ENCODE results near the gene GPR108. TPM values are rescaled to one million over a fixed set of nuclear protein-coding genes. Genes with fewer than 3 reads are reported as not detected.

GPR108 gene
- polyA plus RNA-seq, 1 of the 3 experiments (the other 2 are of a cell fraction): 54.2 TPM

- TF ChIP-seq FOXJ3 (CRISPR knock-in tag; IDR thresholded peaks at IDR 0.05) (no peak), RCOR1 (IDR thresholded peaks at IDR 0.05; ENCODE audit: low read length) (no peak), YY1 (IDR thresholded peaks at IDR 0.05; ENCODE audit: low read depth) (no peak), MEF2A (IDR thresholded peaks at IDR 0.05; ENCODE audit: borderline replicate concordance, low read depth) (no peak), FOSL2 (IDR thresholded peaks at IDR 0.05; ENCODE audit: borderline replicate concordance, low read depth) (no peak)
These were observed 37.7 kb upstream of the GPR108 start (continued) for GRCh38 chr19:6774821-6775707.

- no peak for DNase-seq
- Histone ChIP-seq H3K4me2 (no peak overlapping the region), H3K4me3 (ENCODE audit: low read depth in 2 of 2, low read length in 1 of 2) (no peak overlapping the region), H3K4me1 (ENCODE audit: control insufficient read depth in 1 of 2, insufficient read depth in 2 of 2, low read depth in 1 of 2, low read length in 1 of 2) (no peaks in the 10 kb centered on the region), H3F3A (replicated peaks; ENCODE audit: insufficient read depth) (peaks cover 1% of the 10 kb centered on the region), H3K27ac (ENCODE audit: low read depth in 2 of 2, low read length in 1 of 2) (no peak overlapping the region), H4K20me1 (ENCODE audit: insufficient read depth) (no peaks in the 10 kb centered on the region), H2AFZ (ENCODE audit: low read depth) (no peak overlapping the region), H3K9me3 (no peaks in the 10 kb centered on the region), H3K36me3 (replicated peaks in 1 of 2; ENCODE audit: control insufficient read depth in 1 of 2, insufficient read depth in 2 of 2, low read length in 1 of 2) (no peaks in the 10 kb centered on the region), H3K27me3 (ENCODE audit: insufficient read depth) (0 out of 2 replicates have a peak, but pooled peaks cover 6% of the 10 kb centered on the region), H3K9me2 (no peaks in the 10 kb centered on the region), H3K79me2 (ENCODE audit: insufficient read depth) (no peaks in the 10 kb centered on the region), H3K9ac (no peak overlapping the region)
- ChIA-PET POLR2A (no interaction called here), CTCF (interaction anchor here (0.9 to 1.6 kb wide), 2 partner anchors 12 to 90 kb away, joined by 3 to 4 read pairs; no protein-coding TSS in a partner anchor)
- no peak for TF ChIP-seq RFX5 (IDR thresholded peaks at IDR 0.05; ENCODE audit: low read length)
- no peak for TF ChIP-seq SIN3A (IDR thresholded peaks at IDR 0.05; ENCODE audit: borderline replicate concordance, low read depth, low read length)
- TF ChIP-seq YY1 (IDR thresholded peaks at IDR 0.05; ENCODE audit: low read depth): no peak
- no peak for TF ChIP-seq FOXJ3 (CRISPR knock-in tag; IDR thresholded peaks at IDR 0.05)
- TF ChIP-seq MXI1 (IDR thresholded peaks at IDR 0.05; ENCODE audit: low read depth, low read length): no peak
- no peak for TF ChIP-seq JUND (IDR thresholded peaks at IDR 0.05)
- no peak for TF ChIP-seq CTCF (IDR thresholded peaks at IDR 0.05)
- TF ChIP-seq, protein P1, sequence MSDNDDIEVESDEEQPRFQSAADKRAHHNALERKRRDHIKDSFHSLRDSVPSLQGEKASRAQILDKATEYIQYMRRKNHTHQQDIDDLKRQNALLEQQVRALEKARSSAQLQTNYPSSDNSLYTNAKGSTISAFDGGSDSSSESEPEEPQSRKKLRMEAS (IDR thresholded peaks at IDR 0.05; ENCODE audit: low read depth): no peak
- WGBS (ENCODE audit: low lambda C conversion rate): 28% methylated on average over 6 of the region's 8 CpGs
These were observed 36.0 kb upstream of the GPR108 start for GRCh38 chr19:6773323-6773931.

DNA sequence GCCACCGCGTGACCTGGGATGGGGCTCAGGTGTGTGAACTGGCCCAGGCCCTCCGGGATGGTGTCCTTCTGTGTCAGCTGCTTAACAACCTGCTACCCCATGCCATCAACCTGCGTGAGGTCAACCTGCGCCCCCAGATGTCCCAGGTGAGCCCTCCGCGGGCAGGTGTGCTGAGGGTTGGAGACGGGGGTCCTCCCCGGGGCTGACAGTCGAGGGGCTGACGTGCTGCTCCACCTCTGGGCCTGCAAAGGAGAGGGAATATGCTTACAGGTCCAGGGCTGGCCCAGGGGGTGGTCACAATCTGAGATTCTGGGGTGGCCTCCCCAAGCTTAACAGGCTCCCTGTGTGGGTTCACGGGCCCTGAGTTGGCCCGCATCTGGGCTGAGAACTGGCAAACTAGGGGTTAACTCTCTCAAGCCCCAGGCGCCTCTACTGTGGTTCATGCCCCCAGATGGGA, 35.5 kb upstream of the GPR108 start:
- H4K20me1 ChIP-seq (ENCODE audit: insufficient read depth): no peaks in the 10 kb centered on the region
- ChIA-PET CTCF (interaction anchor here (0.9 kb wide), 1 partner anchor 12 kb away, joined by 3 read pairs; no protein-coding TSS in a partner anchor), POLR2A (no interaction called here)
- H3K79me2 ChIP-seq (ENCODE audit: insufficient read depth): no peaks in the 10 kb centered on the region
- H2AFZ ChIP-seq (ENCODE audit: low read depth): no peak overlapping the region
- H3K4me3 ChIP-seq (ENCODE audit: low read depth in 2 of 2, low read length in 1 of 2): no peak overlapping the region
- no CpG with 5 or more reads among the region's 14 CpGs for WGBS (ENCODE audit: low lambda C conversion rate)
- no peak overlapping the region for H3K27ac ChIP-seq (ENCODE audit: low read depth in 2 of 2, low read length in 1 of 2)
- H3K9me2 ChIP-seq: no peaks in the 10 kb centered on the region
- no peaks in the 10 kb centered on the region for H3K4me1 ChIP-seq (ENCODE audit: control insufficient read depth in 1 of 2, insufficient read depth in 2 of 2, low read depth in 1 of 2, low read length in 1 of 2)
- no peak for DNase-seq
- H3K9ac ChIP-seq: no peak overlapping the region
- no peak overlapping the region for H3K4me2 ChIP-seq
- no peaks in the 10 kb centered on the region for H3K9me3 ChIP-seq
- H3F3A ChIP-seq (replicated peaks; ENCODE audit: insufficient read depth): peaks cover 6% of the 10 kb centered on the region
- 0 out of 2 replicates have a peak, but pooled peaks cover 6% of the 10 kb centered on the region for H3K27me3 ChIP-seq (ENCODE audit: insufficient read depth)
- no peaks in the 10 kb centered on the region for H3K36me3 ChIP-seq (replicated peaks in 1 of 2; ENCODE audit: control insufficient read depth in 1 of 2, insufficient read depth in 2 of 2, low read length in 1 of 2)
- TF ChIP-seq TCF12 (IDR thresholded peaks at IDR 0.05) (no peak), NFIC (IDR thresholded peaks at IDR 0.05; ENCODE audit: borderline replicate concordance) (no peak), RAD21 (IDR thresholded peaks at IDR 0.05; ENCODE audit: low read length) (no peak), GATA2 (CRISPR knock-in tag; IDR thresholded peaks at IDR 0.05) (no peak), REST (IDR thresholded peaks at IDR 0.05; ENCODE audit: low read depth, low read length) (no peak), RXRA (IDR thresholded peaks at IDR 0.05; ENCODE audit: borderline replicate concordance, low read depth) (no peak), FOSL2 (IDR thresholded peaks at IDR 0.05; ENCODE audit: borderline replicate concordance, low read depth) (no peak), RFX5 (IDR thresholded peaks at IDR 0.05; ENCODE audit: low read length) (no peak), MEF2A (IDR thresholded peaks at IDR 0.05; ENCODE audit: borderline replicate concordance, low read depth) (no peak), ELF1 (IDR thresholded peaks at IDR 0.05) (no peak), YY1 (IDR thresholded peaks at IDR 0.05; ENCODE audit: low read depth) (no peak), EP300 (IDR thresholded peaks at IDR 0.05; ENCODE audit: borderline replicate concordance in 1 of 2, low read depth in 1 of 2, low read length in 1 of 2) (no peak)

Measured in SK-N-SH (cell line).